SU-DHL-6 (cell line): ENCODE measurements around the gene POLN.

Source experiments
- H2AFZ ChIP-seq: fragments of 200-600 bp; sonication (generic); 2 replicates; pipeline ENCODE4 v1.6.1; 2014; ENCODE audit warnings: low read depth, mild to moderate bottlenecking, moderate library complexity, mixed read lengths, antibody characterized with exemption, low read length; ENCODE audit not compliant: severe bottlenecking
- H3F3A ChIP-seq: fragments of 200-600 bp; shearing (Covaris generic); 2 replicates; pipeline ENCODE4 v1.6.0; 2016; ENCODE audit warnings: antibody characterized with exemption, mild to moderate bottlenecking; ENCODE audit not compliant: insufficient read depth
- H3K27ac ChIP-seq: fragments of 200-600 bp; sonication (generic); 2 replicates; pipeline ENCODE4 v1.5.1; 2016; ENCODE audit warnings: low read depth, mild to moderate bottlenecking, low read length, moderate library complexity, mixed read lengths
- H3K27me3 ChIP-seq: fragments of 200-600 bp; sonication (generic), shearing (Covaris generic); 2 replicates; pipeline ENCODE4 v1.6.0; 2014; ENCODE audit warnings: mild to moderate bottlenecking, low read length
- H3K36me3 ChIP-seq: fragments of 200-600 bp; sonication (generic); 2 replicates; pipeline ENCODE4 v1.6.1; 2014; ENCODE audit warnings: mild to moderate bottlenecking, low read length, mixed read lengths
- H3K4me2 ChIP-seq: fragments of 300-600, 200-600 bp; shearing (Covaris generic), sonication (generic); 2 replicates; pipeline ENCODE4 v1.6.0; 2014; ENCODE audit warnings: low read length, low read depth, mild to moderate bottlenecking; ENCODE audit not compliant: poor library complexity, severe bottlenecking
- H3K4me3 ChIP-seq: fragments of 200-600 bp; sonication (generic); 2 replicates; pipeline ENCODE4 v1.5.1; 2014; ENCODE audit warnings: antibody characterized with exemption, low read length, mild to moderate bottlenecking, mixed read lengths; ENCODE audit not compliant: insufficient read depth, poor library complexity, severe bottlenecking
- H3K79me2 ChIP-seq: fragments of 200-600 bp; sonication (generic); 2 replicates; pipeline ENCODE4 v1.6.1; 2014; ENCODE audit warnings: mild to moderate bottlenecking, low read length, moderate library complexity; ENCODE audit not compliant: insufficient read depth
- H3K9ac ChIP-seq: fragments of 200-600 bp; sonication (generic); 2 replicates; pipeline ENCODE4 v1.7.0; 2014; ENCODE audit warnings: mild to moderate bottlenecking, low read length
- H3K9me2 ChIP-seq: fragments of 200-600 bp; sonication (generic); replicated peaks from 2 replicates; pipeline ENCODE4 v1.6.1; 2014; ENCODE audit warnings: low read length; ENCODE audit not compliant: insufficient read depth
- H3K9me3 ChIP-seq: fragments of 200-600 bp; sonication (generic); 2 replicates; pipeline ENCODE4 v1.6.1; 2014; ENCODE audit warnings: low read length, mixed read lengths; ENCODE audit not compliant: insufficient read depth
- H4K20me1 ChIP-seq: fragments of 200-600 bp; sonication (generic); 2 replicates; pipeline ENCODE4 v1.6.1; 2014; ENCODE audit warnings: low read depth, mild to moderate bottlenecking, antibody characterized with exemption, low read length, moderate library complexity, mixed read lengths
- CTCF ChIP-seq: fragments of 200-600 bp; sonication (generic); IDR thresholded peaks from one replicate; pipeline ENCODE4 v1.5.1; 2017; ENCODE audit warnings: antibody characterized with exemption, mild to moderate bottlenecking, low read length, moderate library complexity; ENCODE audit not compliant: insufficient read depth, poor library complexity, severe bottlenecking
- EZH2phosphoT487 ChIP-seq: fragments of 200-600 bp; sonication (generic), shearing (Covaris generic); conservative IDR thresholded peaks from 2 replicates; pipeline ENCODE4 v1.6.1; 2018; ENCODE audit warnings: mild to moderate bottlenecking, antibody characterized with exemption, low read length, moderate library complexity, mixed read lengths

The POLN gene

GRCh38 chr4:2081540-2081939, 160.4 kb downstream of the POLN start:
- H4K20me1 ChIP-seq: no peaks in the 10 kb centered on the region
- H3K27me3 ChIP-seq: no peaks in the 10 kb centered on the region
- TF ChIP-seq CTCF: no peak
- TF ChIP-seq EZH2phosphoT487: no peak
- H3K36me3 ChIP-seq: no peaks in the 10 kb centered on the region
- H3K4me3 ChIP-seq: no peak overlapping the region
- H3K27ac ChIP-seq: no peak overlapping the region
- H3K4me2 ChIP-seq: no peak overlapping the region
- H3K9me2 ChIP-seq: no peaks in the 10 kb centered on the region
- H3K9me3 ChIP-seq: no peaks in the 10 kb centered on the region
- no peaks in the 10 kb centered on the region for H3K79me2 ChIP-seq
- no peaks in the 10 kb centered on the region for H3F3A ChIP-seq
- H2AFZ ChIP-seq: no peak overlapping the region
- no peak overlapping the region for H3K9ac ChIP-seq

DNA sequence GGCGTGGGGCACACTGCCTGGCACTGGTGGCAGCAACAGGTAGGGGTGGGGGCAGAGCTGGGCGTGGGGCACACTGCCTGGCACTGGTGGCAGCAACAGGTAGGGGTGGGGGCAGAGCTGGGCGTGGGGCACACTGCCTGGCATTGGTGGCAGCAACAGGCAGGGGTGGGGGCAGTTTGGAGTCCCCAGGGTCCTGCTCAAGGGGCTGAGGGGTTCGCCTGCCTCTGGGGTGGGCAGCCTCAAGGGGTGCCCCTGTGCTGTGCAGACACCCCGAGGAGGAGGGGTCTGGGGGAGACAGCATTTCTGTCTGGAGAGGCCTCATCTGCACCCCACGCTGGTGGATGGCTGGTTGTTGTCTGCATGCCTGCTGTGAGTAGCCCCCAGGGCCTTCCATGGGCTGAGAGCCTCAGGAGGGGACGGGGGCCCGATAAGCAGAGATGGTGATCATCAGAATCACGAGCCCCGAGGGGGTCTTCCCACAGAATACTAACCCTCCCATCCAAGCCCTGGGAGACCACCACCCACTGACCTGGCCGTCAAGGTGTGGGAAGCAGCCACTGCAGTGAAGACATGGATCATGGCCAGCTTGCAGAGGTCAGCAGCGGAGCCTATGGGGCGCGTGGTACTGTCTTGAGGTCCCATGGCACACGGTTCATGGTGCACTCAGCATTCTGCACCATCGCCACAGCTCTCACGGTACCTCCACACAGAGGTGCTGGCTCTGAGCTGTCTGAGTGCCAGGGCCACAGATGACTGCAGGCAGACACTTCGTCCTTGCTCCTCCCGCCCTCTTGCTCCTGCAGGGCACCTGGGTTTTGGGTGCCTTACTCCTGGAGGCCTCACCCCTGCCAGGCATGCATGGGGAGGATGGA, 161.3 kb downstream of the POLN start:
- Histone ChIP-seq H3K4me2 (no peak overlapping the region), H3K9ac (no peak overlapping the region), H4K20me1 (no peaks in the 10 kb centered on the region), H3K36me3 (no peaks in the 10 kb centered on the region), H3F3A (no peaks in the 10 kb centered on the region), H3K79me2 (no peaks in the 10 kb centered on the region), H3K9me3 (no peaks in the 10 kb centered on the region), H2AFZ (no peak overlapping the region), H3K27ac (no peak overlapping the region), H3K4me3 (no peak overlapping the region), H3K27me3 (no peaks in the 10 kb centered on the region), H3K9me2 (no peaks in the 10 kb centered on the region)
- TF ChIP-seq CTCF: no peak
- no peak for TF ChIP-seq EZH2phosphoT487

- Histone ChIP-seq H3K4me2 (no peak overlapping the region), H4K20me1 (no peaks in the 10 kb centered on the region), H2AFZ (no peak overlapping the region), H3K9me2 (no peaks in the 10 kb centered on the region), H3K36me3 (no peaks in the 10 kb centered on the region), H3F3A (no peaks in the 10 kb centered on the region), H3K4me3 (no peak overlapping the region), H3K27ac (no peak overlapping the region), H3K79me2 (no peaks in the 10 kb centered on the region), H3K9me3 (no peaks in the 10 kb centered on the region), H3K9ac (no peak overlapping the region), H3K27me3 (no peaks in the 10 kb centered on the region)
- no peak for TF ChIP-seq EZH2phosphoT487
- no peak for TF ChIP-seq CTCF
Observed at GRCh38 chr4:2079926-2080325, 162.0 kb downstream of the POLN start.
